ENCODE data around the gene OLIG2. TPM values are rescaled to one million over a fixed set of nuclear protein-coding genes. Genes with fewer than 3 reads are reported as not detected.

Gene OLIG2
- total RNA-seq, 1 donor from 2014 or later = not detected

DNA sequence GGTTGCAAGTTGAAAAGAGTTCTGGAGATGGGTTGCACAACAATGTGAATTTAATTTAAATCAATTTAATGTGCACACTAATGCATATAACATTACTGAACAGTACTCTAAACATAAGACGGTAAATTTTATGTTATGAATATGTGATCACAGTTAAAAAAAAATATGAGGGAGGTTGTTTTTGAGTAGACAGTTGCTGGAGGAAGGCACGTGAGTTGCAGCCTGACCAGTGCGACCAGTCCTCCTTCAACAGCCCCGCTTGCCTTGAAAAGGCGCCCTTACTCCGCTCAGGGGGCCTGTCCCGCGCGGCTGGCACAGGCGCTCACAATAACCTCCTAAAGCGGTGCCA, 43.9 kb downstream of the OLIG2 start:
- DNase-seq (ENCODE audit: low read depth) = no peak
- H3K4me3 ChIP-seq (ENCODE audit: low read depth, low read length) = no peak overlapping the region
- H3K36me3 ChIP-seq (ENCODE audit: control insufficient read depth, insufficient read depth, low read length) = no peaks in the 10 kb centered on the region
- peaks cover 77% of the 10 kb centered on the region for H3K27me3 ChIP-seq (ENCODE audit: control insufficient read depth, insufficient read depth, low read length)
- no peak for TF ChIP-seq CTCF (IDR thresholded peaks at IDR 0.05; ENCODE audit: insufficient read depth, low read length, poor library complexity, severe bottlenecking)

DNA sequence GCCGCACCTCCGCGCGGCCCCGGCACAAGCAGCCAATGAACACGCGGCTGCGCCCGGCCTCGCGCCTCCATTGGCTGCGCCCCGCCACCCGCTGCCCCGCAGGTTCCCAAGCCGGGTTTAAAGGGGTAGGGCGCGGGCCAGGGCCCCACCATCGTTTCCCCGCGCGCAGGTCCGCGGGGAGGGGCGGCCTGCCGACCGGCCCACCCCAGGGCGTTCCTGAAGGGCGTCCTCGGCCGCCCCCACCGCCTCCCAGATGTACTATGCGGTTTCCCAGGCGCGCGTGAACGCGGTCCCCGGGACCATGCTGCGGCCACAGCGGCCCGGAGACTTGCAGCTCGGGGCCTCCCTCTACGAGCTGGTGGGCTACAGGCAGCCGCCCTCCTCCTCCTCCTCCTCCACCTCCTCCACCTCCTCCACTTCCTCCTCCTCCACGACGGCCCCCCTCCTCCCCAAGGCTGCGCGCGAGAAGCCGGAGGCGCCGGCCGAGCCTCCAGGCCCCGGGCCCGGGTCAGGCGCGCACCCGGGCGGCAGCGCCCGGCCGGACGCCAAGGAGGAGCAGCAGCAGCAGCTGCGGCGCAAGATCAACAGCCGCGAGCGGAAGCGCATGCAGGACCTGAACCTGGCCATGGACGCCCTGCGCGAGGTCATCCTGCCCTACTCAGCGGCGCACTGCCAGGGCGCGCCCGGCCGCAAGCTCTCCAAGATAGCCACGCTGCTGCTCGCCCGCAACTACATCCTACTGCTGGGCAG, 44.4 kb downstream of the OLIG2 start, which contains the start of gene OLIG1:
OLIG1 (plus strand) TSS at position 148 of the 750 bp plus-strand sequence; CDS start at position 254, 106 bp downstream.
- H3K27me3 ChIP-seq (ENCODE audit: control insufficient read depth, insufficient read depth, low read length) = peaks cover 78% of the 10 kb centered on the region
- H3K4me3 ChIP-seq (ENCODE audit: low read depth, low read length) = no peak within 1 kb of the TSS
- DNase-seq (ENCODE audit: low read depth) = no peak
- no peaks in the 10 kb centered on the region for H3K36me3 ChIP-seq (ENCODE audit: control insufficient read depth, insufficient read depth, low read length)
- TF ChIP-seq CTCF (IDR thresholded peaks at IDR 0.05; ENCODE audit: insufficient read depth, low read length, poor library complexity, severe bottlenecking) = no peak

DNA sequence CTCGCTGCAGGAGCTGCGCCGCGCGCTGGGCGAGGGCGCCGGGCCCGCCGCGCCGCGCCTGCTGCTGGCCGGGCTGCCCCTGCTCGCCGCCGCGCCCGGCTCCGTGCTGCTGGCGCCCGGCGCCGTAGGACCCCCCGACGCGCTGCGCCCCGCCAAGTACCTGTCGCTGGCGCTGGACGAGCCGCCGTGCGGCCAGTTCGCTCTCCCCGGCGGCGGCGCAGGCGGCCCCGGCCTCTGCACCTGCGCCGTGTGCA, 44.9 kb downstream of the OLIG2 start:
- Histone ChIP-seq H3K4me3 (ENCODE audit: low read depth, low read length) (no peak overlapping the region), H3K27me3 (ENCODE audit: control insufficient read depth, insufficient read depth, low read length) (peaks cover 81% of the 10 kb centered on the region), H3K36me3 (ENCODE audit: control insufficient read depth, insufficient read depth, low read length) (no peaks in the 10 kb centered on the region)
- no peak for DNase-seq (ENCODE audit: low read depth)
- no peak for TF ChIP-seq CTCF (IDR thresholded peaks at IDR 0.05; ENCODE audit: insufficient read depth, low read length, poor library complexity, severe bottlenecking)

DNA sequence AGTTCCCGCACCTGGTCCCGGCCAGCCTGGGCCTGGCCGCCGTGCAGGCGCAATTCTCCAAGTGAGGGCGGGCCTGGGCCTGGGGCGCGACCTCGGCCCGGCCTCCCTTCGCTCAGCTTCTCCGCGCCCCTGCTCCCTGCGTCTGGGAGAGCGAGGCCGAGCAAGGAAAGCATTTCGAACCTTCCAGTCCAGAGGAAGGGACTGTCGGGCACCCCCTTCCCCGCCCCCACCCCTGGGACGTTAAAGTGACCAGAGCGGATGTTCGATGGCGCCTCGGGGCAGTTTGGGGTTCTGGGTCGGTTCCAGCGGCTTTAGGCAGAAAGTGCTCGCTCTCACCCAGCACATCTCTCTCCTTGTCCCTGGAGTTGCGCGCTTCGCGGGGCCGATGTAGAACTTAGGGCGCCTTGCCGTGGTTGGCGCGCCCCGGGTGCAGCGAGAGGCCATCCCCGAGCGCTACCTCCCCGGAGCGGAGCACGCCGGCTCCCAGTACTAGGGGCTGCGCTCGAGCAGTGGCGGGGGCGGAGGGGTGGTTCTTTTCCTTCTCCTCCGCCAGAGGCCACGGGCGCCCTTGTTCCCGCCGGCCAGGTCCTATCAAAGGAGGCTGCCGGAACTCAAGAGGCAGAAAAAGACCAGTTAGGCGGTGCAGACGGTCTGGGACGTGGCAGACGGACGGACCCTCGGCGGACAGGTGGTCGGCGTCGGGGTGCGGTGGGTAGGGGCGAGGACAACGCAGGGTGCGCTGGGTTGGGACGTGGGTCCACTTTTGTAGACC, 45.4 kb downstream of the OLIG2 start:
- no peaks in the 10 kb centered on the region for H3K36me3 ChIP-seq (ENCODE audit: control insufficient read depth, insufficient read depth, low read length)
- no peak for DNase-seq (ENCODE audit: low read depth)
- TF ChIP-seq CTCF (IDR thresholded peaks at IDR 0.05; ENCODE audit: insufficient read depth, low read length, poor library complexity, severe bottlenecking) = no peak
- peaks cover 85% of the 10 kb centered on the region for H3K27me3 ChIP-seq (ENCODE audit: control insufficient read depth, insufficient read depth, low read length)
- H3K4me3 ChIP-seq (ENCODE audit: low read depth, low read length) = no peak overlapping the region

DNA sequence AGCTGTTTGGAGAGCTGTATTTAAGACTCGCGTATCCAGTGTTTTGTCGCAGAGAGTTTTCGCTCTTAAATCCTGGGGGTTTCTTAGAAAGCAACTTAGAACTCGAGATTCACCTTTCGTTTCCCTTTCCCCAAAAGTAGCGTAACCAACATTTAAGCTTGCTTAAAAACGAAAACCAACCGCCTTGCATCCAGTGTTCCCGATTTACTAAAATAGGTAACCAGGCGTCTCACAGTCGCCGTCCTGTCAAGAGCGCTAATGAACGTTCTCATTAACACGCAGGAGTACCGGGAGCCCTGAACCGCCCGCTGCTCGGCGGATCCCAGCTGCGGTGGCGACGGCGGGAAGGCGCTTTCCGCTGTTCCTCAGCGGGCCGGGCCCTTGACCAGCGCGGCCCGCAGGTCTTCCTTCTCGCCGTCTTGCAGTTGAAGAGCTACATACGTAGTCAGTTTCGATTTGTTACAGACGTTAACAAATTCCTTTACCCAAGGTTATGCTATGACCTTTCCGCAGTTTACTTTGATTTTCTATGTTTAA, 46.1 kb downstream of the OLIG2 start:
- Histone ChIP-seq H3K27me3 (ENCODE audit: control insufficient read depth, insufficient read depth, low read length) (peaks cover 91% of the 10 kb centered on the region), H3K4me3 (ENCODE audit: low read depth, low read length) (no peak overlapping the region), H3K36me3 (ENCODE audit: control insufficient read depth, insufficient read depth, low read length) (no peaks in the 10 kb centered on the region)
- TF ChIP-seq CTCF (IDR thresholded peaks at IDR 0.05; ENCODE audit: insufficient read depth, low read length, poor library complexity, severe bottlenecking) = no peak
- DNase-seq (ENCODE audit: low read depth) = no peak
